NCI-H1048 (cell line): ENCODE measurements around the gene MYLK4.

ENCODE experiments used
- DNase-seq: peaks from one replicate; lab custom pipeline; 2025; lab: John Stamatoyannopoulos, UW

Gene MYLK4

GRCh38 chr6:2755456-2755855, 4.7 kb upstream of the MYLK4 start:
- DNase-seq: no peak

DNA sequence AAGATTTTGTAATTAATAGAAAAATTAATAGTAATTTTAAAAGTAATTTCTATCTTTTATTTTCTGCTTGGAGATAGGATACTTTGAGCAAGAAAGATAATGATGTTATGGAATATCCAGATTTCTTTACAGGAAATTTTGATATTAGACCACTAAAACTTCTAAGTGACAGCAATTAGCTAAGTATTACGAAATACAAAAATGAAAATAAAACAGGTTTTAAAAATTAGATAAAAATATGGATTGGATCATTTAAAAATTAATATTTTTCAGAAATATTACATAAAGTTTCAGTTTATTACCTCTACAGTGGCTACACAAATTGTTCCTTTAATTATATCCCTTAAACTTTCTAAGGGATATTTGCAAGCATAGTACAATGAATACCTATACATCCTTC, 4.2 kb upstream of the MYLK4 start:
- no peak for DNase-seq

GRCh38 chr6:2754393-2754792, 3.7 kb upstream of the MYLK4 start:
- no peak for DNase-seq

- no peak for DNase-seq
Measured at GRCh38 chr6:2753743-2754142, 3.0 kb upstream of the MYLK4 start.

GRCh38 chr6:2753110-2753489, 2.4 kb upstream of the MYLK4 start:
- no peak for DNase-seq

DNA sequence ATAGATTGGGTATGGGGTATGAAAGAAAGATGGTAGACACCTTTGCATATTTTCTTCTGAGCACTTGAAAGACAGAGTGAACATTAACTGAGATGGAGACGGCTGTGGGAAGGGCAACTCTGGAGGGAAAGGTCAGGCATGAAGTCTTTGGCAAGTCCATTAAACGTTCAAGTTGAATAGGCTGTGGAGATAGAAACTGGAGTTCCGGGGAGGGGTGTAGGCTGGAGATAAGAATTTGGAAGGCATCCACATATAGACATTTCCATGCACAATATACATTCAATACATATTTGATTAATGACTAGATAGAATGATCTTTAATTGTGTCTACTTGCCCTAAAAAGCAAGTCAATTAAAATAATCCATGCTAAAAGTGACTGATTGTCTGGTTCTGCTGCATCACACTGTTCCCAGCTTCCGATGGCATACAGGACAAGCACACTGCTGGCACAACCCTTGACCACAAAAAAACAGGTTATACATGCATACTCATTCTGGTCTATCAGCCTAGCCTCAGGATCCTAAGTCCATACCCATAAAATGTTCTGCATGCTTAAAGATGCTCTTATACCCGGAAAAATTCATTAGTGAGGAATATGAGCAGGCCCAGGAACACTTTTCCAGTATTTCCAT, 1.9 kb upstream of the MYLK4 start:
- DNase-seq: no peak

DNA sequence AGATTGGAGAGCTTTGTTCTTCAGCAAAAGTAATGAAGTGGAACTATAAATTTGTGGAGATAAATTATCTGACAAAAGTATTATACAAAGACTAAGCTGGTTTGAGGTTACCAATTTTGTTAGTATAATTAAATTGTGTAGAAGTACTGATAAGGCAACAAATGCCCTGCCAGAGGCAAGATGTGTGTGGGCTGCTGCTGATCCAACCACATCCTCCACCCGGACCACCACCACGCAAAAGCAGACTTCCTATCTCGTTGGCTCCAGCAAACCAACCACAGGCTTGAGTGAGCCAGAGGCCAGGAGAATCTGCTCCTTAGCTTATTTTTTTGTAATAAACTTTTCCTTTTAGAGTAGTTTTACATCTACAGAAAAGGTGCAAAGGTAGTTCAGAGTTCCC, 1.1 kb upstream of the MYLK4 start:
- no peak for DNase-seq

DNA sequence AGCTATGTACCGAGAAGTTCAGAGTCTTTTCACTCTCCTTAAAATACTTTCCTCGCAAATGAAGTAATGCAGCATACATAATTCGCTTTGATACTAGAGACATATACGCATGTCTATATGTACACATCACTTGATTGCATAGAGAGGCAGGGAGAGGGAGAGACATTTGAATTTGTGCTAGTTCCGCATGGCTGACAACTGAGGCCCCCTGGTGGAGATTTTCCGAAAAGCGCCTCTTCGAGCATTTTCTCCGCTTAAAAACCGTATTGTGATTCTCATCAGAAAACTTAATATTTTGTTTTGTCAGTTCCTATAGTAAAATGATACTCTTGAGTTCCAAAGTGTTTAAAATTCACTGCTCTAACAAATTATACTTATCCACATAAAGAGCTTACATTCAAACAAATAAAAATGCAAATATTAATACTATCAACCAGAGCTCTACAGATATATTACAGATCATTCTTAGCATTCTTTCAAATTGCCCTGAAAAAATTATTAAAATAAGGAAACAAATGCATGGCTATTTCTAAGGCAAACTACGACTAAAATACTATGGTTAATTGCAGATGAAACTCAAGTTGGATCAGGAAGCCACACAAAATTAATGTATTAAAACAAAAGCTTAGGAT, 637 bp downstream of the MYLK4 start:
- DNase-seq: no peak

DNA sequence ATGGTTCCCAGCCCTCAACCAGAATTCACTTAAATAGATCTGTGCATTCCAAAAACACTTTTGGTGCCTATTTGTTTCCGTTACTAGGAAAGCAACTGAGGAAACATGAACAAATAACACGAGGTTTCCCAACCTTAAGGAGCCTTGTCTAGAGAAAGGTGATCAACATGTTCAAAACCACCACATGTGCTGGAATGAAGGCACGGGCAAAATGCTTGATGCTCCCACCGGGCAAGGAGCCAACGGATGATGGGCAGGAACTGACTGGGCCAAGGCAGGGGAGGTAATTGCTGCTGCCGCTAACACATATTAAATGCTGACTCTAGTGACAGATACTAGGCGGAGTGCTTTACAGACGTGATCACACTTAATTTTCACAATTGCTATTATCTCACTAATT, 2.5 kb downstream of the MYLK4 start:
- no peak for DNase-seq

GRCh38 chr6:2746557-2747061, 4.1 kb downstream of the MYLK4 start:
- no peak for DNase-seq

DNA sequence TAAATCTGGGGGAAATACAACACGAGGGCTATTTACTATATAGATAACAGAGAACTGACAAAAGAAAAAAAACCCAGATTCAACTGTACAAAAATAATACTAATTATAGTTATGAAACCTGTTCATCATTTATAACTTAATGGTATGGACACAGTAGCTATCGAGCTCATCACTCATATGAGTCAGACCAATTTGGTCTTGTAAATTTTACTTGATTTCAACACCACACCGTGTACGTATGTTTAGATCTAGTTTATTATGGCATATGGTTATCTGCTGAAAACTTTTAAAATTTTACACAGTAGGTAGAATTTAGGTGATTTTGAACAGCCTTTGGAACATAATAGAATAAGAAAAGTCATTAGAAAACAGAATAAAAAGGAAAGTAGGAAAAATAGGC, 5.5 kb downstream of the MYLK4 start:
- DNase-seq: no peak

- no peak for DNase-seq
Measured at GRCh38 chr6:2744778-2745177, 5.9 kb downstream of the MYLK4 start.

DNA sequence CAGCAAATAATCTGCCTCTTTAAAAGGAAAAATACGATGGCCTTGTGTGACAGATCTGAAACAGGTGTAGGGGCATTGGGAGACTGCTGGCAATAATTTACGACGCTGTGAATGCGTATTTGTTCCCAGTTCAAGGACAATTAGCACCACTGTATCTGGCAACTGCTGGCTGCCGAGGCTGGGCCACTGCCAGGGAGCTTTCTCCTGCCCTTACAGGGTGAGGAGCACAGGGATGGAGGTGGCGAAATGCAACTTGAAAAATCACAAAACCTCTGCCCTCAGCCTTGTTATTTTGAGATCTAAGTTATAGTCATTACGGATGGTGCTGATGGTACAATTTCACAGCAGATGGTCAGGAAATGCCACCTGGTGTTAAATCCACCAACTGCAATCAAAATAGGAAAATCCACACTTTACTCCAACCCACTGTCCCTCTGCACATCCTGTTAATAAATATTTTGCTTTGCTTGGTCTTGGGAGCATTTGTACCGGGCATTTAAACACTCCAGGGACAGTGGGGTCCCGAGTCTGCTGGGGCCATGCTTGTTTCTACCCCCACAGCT, 6.4 kb downstream of the MYLK4 start:
- DNase-seq: no peak

DNA sequence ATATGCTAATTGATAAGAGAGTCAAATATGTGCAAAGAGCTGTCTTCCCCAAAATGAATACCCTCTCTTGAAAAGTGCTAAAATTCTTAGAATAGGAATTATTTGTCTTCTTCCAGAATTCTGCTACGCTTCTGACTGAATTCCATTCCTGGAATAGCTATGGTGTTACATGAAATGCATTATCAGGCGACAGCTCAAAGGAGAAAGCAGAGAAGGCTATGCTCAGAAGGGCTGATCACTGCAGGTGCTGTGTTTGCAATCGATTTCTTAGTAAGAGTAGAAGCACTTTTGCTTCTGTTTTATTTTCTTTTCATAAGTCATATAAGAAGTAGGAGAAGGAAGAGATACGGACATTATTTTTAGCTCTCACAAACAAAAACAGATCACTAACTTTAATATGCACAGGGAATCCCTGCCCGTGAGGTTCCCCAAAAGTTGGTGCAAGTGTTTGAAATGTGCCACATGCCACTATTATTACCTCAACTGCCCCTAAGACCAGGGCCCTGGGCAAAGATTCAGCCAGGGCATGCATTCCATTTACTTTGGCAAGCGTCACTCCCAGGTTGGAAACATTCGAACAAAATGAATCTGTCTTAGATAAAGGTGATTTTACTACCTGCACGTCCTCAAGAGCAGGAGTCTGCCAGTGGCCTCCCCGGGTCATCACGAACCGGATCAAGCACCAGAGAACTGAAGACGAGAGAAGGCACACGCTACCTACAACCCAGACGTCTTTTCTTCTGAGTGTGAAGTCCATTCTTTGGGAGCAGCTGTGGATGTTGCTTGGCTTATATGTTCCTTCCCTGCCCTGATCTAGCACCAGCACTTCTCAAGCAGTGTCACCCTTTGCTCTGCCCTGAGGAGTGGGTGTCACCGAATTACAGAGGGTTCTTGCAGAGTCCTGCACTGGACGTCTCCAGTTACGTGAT, 7.2 kb downstream of the MYLK4 start:
- no peak for DNase-seq

DNA sequence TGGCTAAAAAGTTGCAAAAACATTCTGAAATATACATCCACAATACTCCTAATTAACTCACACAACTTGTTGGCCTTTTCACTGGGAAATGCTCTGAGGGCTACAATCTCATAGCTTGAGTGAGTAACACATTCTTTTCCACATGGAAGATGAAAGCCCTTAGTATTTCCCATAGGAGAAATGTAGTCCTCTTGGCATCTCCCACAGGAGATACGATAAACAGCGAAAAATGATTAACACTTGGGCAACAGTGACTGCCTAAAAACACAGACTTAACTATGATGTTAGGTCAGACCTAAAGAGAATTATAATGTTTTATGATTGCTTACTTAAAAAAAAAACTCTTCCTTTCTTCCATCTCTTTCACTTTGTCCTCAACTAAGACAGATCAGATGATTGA, 9.0 kb downstream of the MYLK4 start:
- no peak for DNase-seq

DNA sequence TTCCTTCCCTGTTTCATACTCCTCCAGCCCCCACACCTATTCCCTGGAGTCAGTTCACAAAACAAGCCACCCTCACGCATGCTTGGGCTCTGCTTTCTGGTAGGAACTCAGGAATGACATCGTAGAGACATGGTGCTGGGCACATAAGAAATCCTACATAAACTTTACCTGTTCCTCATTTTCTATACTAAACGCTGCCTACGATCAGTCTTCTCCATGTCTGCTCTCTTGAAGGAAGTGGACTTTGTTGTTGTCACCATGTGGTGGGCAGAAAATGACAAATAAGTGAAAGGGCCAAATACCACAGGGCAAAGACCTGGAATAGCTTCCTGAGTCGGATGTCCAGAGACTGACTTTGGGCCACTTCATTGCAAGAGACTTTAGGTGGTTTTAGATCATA, 10.1 kb downstream of the MYLK4 start:
- no peak for DNase-seq

DNA sequence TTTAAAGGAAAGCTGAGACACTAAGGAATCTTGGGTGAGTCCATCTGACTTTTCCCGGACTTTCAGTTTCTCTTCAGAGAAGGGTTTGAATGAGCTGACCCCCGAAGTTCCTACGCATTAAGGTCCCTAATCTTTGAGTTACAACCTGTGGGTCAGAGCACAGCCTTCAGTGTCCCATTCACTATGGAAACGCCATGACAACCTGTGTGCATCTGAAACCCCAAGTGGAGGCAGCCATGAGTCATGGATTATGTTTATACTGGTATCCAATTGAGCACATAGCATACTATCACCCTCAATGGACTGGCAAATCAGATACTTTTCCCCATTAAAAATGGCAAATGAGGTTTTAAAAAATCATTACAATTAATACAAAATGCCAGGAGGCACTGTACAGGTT, 11.4 kb downstream of the MYLK4 start:
- DNase-seq: no peak

DNA sequence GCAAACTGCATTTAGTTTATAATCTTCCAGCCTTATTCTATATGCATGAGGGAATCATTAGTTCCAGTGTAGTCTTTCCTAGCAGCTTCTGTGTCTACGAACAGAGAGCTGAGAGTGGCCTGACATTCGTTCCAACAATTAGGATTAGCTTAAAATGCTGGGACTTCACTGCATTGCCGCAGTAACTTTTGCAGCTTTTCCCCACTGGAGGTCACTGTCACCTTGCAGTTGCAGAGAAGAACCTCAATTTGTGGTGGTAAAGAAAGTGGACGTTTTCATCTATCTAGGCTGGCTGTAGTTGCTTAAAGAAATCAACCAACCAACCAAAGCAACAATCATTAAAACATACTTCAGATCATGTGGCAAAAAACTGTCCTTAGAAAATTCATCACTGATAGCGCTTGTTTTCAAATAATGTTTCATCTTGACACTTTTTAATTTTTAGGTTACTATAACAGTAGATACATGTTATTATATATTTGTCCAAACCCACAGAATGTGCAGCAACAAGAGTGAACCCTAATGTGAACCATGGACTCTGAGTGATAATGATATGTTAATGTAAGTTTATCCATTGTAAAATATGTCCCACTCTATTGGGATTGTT, 12.2 kb downstream of the MYLK4 start:
- no peak for DNase-seq

DNA sequence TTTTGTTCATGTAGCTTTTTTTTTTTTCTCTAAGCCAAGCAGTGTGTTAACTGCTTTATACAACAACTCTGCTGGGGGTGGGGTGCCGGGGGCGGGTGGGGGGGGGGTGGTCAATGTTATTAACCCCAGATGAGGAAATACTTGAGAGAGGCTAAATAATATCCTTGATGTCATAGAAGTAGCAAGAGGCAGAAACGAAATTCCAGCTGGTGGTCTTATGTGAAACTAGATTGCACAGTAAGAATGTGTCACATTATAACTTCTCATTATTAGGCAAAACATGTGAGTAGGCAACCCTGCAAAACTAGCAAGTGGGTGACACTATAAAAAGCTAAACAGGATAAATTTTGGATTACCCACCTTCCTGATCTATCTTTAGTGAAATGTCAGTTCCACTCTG, 12.8 kb downstream of the MYLK4 start:
- DNase-seq: no peak

GRCh38 chr6:2734488-2735166, 16.1 kb downstream of the MYLK4 start:
- DNase-seq: no peak

DNA sequence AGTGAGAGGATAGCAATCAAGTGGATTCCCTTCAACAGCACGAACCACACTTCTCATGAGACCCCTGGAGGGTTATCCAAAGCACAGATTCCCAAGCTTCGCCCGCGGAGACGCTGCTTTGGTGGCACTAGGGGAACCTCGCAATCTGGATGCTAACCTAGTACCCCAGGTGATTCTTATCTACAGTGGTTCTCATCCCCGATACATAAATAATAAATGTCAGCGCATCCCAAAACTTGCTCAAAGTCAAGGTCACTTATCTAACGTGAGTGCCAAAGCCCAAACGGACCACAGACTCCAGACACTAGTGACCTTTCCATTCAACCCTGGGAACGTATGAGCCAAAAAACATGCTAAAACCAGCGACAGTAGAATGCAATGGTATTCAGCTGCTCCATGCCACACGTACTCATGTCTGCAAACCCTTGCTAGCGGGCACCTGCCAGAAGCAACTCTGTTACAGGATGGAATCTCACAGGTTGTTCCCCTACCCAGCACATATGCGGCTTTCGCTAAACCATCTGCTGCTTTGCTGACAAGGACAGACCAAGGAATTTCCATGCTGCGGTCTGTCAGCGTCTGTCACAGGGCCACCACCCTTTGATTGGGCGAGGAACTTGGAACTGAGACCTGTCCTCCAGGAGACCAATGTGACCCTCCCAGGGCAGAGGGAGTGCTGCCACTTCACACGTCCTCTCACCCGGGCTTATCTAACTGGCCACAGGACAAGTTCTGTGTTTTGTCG, 16.8 kb downstream of the MYLK4 start:
- no peak for DNase-seq
